Endometrial microvascular endothelial cells (primary cell): ENCODE data around the gene SYNE2. TPM values are rescaled to one million over a fixed set of nuclear protein-coding genes. Genes with fewer than 3 reads are reported as not detected.

Experiments used
- in situ Hi-C: cut with HindIII; loops from 2 replicates; pipeline ENCODE4 v1.10.0; 2017; ENCODE audit warnings: low sequenced_read_pairs, low pct_unique_long_range_greater_than_20kb; ENCODE audit errors: inconsistent ontology term
- total RNA-seq: library from RNA; depleted of rRNA; stranded (reverse); fragments of >200 nt; gene quantifications from one replicate; pipeline ENCODE4 v1.2.3, GENCODE V29; 2015; ENCODE audit errors: inconsistent ontology term

Gene SYNE2
- total RNA-seq, 1 donor from 2014 or later: 24.9 TPM

- in situ Hi-C loops: no loop called here
Measured at GRCh38 chr14:64217834-64218233, 365.0 kb downstream of the SYNE2 start.

- in situ Hi-C loops: no loop called here
Measured at GRCh38 chr14:64218344-64219240, 365.8 kb downstream of the SYNE2 start.

- in situ Hi-C loops: no loop called here
Measured at GRCh38 chr14:64220056-64220455, 367.3 kb downstream of the SYNE2 start.

- in situ Hi-C loops: no loop called here
Measured at GRCh38 chr14:64220466-64220865, 367.7 kb downstream of the SYNE2 start.

- in situ Hi-C loops: no loop called here
Measured at GRCh38 chr14:64221391-64222003, 368.7 kb downstream of the SYNE2 start.

GRCh38 chr14:64225151-64225757, 372.4 kb downstream of the SYNE2 start:
- in situ Hi-C loops: no loop called here

GRCh38 chr14:64227856-64228255, 375.1 kb downstream of the SYNE2 start:
- in situ Hi-C loops: no loop called here

- in situ Hi-C loops: no loop called here
Measured at GRCh38 chr14:64229489-64229888, 376.7 kb downstream of the SYNE2 start.

- in situ Hi-C loops: no loop called here
Measured at GRCh38 chr14:64232095-64232838, 379.5 kb downstream of the SYNE2 start.

- in situ Hi-C loops: no loop called here
Measured at GRCh38 chr14:64232944-64233343, 380.1 kb downstream of the SYNE2 start.

GRCh38 chr14:64233531-64234190, 380.9 kb downstream of the SYNE2 start:
- in situ Hi-C loops: no loop called here

- in situ Hi-C loops: no loop called here
Measured at GRCh38 chr14:64234877-64235651, 382.3 kb downstream of the SYNE2 start.

- in situ Hi-C loops: no loop called here
Measured at GRCh38 chr14:64235652-64236640, 383.1 kb downstream of the SYNE2 start.

GRCh38 chr14:64238049-64238448, 385.2 kb downstream of the SYNE2 start:
- in situ Hi-C loops: no loop called here

- in situ Hi-C loops: no loop called here
Measured at GRCh38 chr14:64238631-64239030, 385.8 kb downstream of the SYNE2 start.

GRCh38 chr14:64244279-64244678, 391.5 kb downstream of the SYNE2 start:
- in situ Hi-C loops: no loop called here

- in situ Hi-C loops: no loop called here
Measured at GRCh38 chr14:64245491-64245890, 392.7 kb downstream of the SYNE2 start.
